Right lobe of liver (tissue), 6 donors: ENCODE measurements around the gene GNG12. TPM values are rescaled to one million over a fixed set of nuclear protein-coding genes. Genes with fewer than 3 reads are reported as not detected.

ENCODE experiments used
- ATAC-seq, 4 donors: fragments of 200-7000 bp; cut with Tn5 transposase; one replicate each; pipeline ENCODE4 v1.9.1; 2020; ENCODE audit warnings: mild to moderate bottlenecking in 4 of 4, moderate library complexity in 4 of 4
- DNase-seq, 3 donors: peaks; one replicate each; pipeline ENCODE4 v3.0.0-alpha.2; 2020
- H3K27ac ChIP-seq, 3 donors: fragments of 200-600 bp; one replicate each; pipeline ENCODE4 v1.8.0; 2022
- H3K27me3 ChIP-seq, 2 donors: fragments of 200-600 bp; one replicate each; pipeline ENCODE4 v1.8.0; 2022
- H3K36me3 ChIP-seq, 4 donors: fragments of 200-600 bp; sonication (generic) in 1 of 4; one replicate each; pipeline versions ENCODE4 v1.5.1 to v1.8.0; 2017 to 2022; ENCODE audit warnings: control low read depth in 1 of 4
- H3K4me1 ChIP-seq, 4 donors: fragments of 200-600 bp; sonication (generic) in 1 of 4; one replicate each; pipeline versions ENCODE4 v1.5.1 to v1.8.0; 2017 to 2022; ENCODE audit warnings: control low read depth in 1 of 4
- H3K4me3 ChIP-seq, 3 donors: fragments of 200-600 bp; one replicate each; pipeline ENCODE4 v1.8.0; 2022
- H3K9me3 ChIP-seq, 4 donors: fragments of 200-600 bp; sonication (generic) in 1 of 4; one replicate each; pipeline versions ENCODE4 v1.5.1 to v1.8.0; 2017 to 2022; ENCODE audit warnings: control low read depth in 1 of 4
- CTCF ChIP-seq, 4 donors: fragments of 200-600 bp in 3 of 4; fragments of 450-650 bp in 1 of 4; IDR thresholded peaks; one replicate each; pipeline versions ENCODE4 v1.5.1 to v1.8.0; 2016 to 2022; ENCODE audit warnings: antibody characterized with exemption in 4 of 4, mild to moderate bottlenecking in 2 of 4
- POLR2A ChIP-seq: fragments of 450-650 bp; IDR thresholded peaks from one replicate; pipeline ENCODE4 v1.6.1; 2017; ENCODE audit warnings: antibody characterized with exemption, mild to moderate bottlenecking
- WGBS: methylation state at CpG from one replicate; pipeline ENCODE4 v1.1.6; 2018; ENCODE audit warnings: low coverage, low lambda C conversion rate; ENCODE audit not compliant: insufficient coverage; ENCODE audit errors: missing lambda C conversion rate; 5-methylcytosine and 5-hydroxymethylcytosine counted together
- intact Hi-C, 2 donors: fragments of 100-400 bp; cut with DNase I; formaldehyde crosslinking; loops; one replicate each; pipeline versions ENCODE4 v1.11.2 to v1.14.1; 2022
- long read RNA-seq: library from polyadenylated mRNA; unstranded; transcript quantifications from one replicate; pipeline ENCODE4 v2.0.0, GENCODE V29; 2019
- total RNA-seq, 6 experiments: library from RNA; depleted of rRNA in 2 of 6; stranded (reverse); fragments of >200 nt in 2 of 6; fragmentation: NEBNext Ultra II Directional in 3 of 6; extraction: Animal tissue kit (Norgen Biotek cat#: 25700) in 3 of 6; gene quantifications; one replicate each; pipeline versions ENCODE4 v1.1.0 to v1.2.4, GENCODE V29; 2016 to 2023
- donor health status: DM: no; HTN: yes; CAD: no.
- donor health status: DM: no; HTN: no; CAD: no.
- donor health status: DM: no; HTN: no; CAD: no.
- donor health status: DM: no; HTN: yes; CAD: no.
- donor health status: DM: no; HTN: yes; CAD: no.

GNG12 gene
- total RNA-seq = 10 to 100 TPM; 18.8 to 52.7 (median 33.9) TPM
- long read RNA-seq, full-length matches to known transcripts = 12 of 17 reads
- long read RNA-seq, partial matches to known transcripts = 5 of 17 reads
- long read RNA-seq, other reads (novel, unspliced or antisense) = 0 of 17 reads

GRCh38 chr1:67832737-67833601 is at the start of gene GNG12:
Gene GNG12 (minus strand): TSS chr1:67833467. CDS start chr1:67707686, 125,781 bp downstream.
- TF ChIP-seq POLR2A (peak; percentile 46), CTCF (IDR thresholded peaks at IDR 0.05) (no peak)
- DNase-seq (peak; percentile 75 to 82 (median 80)), ATAC-seq (peak; percentile 55 to 76 (median 74))
- intact Hi-C loops = loop anchor here (10.0 kb wide), 2 partner anchors 58 to 68 kb away; no protein-coding TSS in a partner anchor
- no peaks in the 10 kb centered on the region for H3K9me3 ChIP-seq
- no peaks in the 10 kb centered on the region for H3K27me3 ChIP-seq
- H3K36me3 ChIP-seq = no peaks in the 10 kb centered on the region
- H3K27ac ChIP-seq = peak within 1 kb of the TSS; percentile 55 to 90 (median 88)
- WGBS = 0% methylated on average over 18 of the region's 94 CpGs
- peak within 1 kb of the TSS; percentile 71 to 82 (median 80) for H3K4me3 ChIP-seq
- H3K4me1 ChIP-seq = peaks cover 0 to 20% (median 9%) of the 10 kb centered on the region in 4 donors

GRCh38 chr1:67882196-67882958 is 49.1 kb upstream of the GNG12 start:
- intact Hi-C loops = no loop called here
- H3K27me3 ChIP-seq = no peaks in the 10 kb centered on the region
- no peaks in the 10 kb centered on the region for H3K9me3 ChIP-seq
- no peak overlapping the region for H3K4me3 ChIP-seq
- H3K27ac ChIP-seq = no peak overlapping the region
- DNase-seq = no peak
- no peaks in the 10 kb centered on the region for H3K4me1 ChIP-seq
- TF ChIP-seq POLR2A (no peak), CTCF (IDR thresholded peaks at IDR 0.05) (no peak)
- ATAC-seq = no peak
- no peaks in the 10 kb centered on the region for H3K36me3 ChIP-seq

GRCh38 chr1:67880056-67880601 is 46.9 kb upstream of the GNG12 start:
- 40% methylated on average over 3 of the region's 3 CpGs for WGBS
- H3K4me3 ChIP-seq = no peak overlapping the region
- no peaks in the 10 kb centered on the region for H3K36me3 ChIP-seq
- peak in 1 of 4 donors; percentile 71 for ATAC-seq
- H3K27ac ChIP-seq = no peak overlapping the region
- no peaks in the 10 kb centered on the region for H3K9me3 ChIP-seq
- no peak for TF ChIP-seq CTCF (IDR thresholded peaks at IDR 0.05)
- no peak for TF ChIP-seq POLR2A
- DNase-seq = no peak
- no peaks in the 10 kb centered on the region for H3K4me1 ChIP-seq
- intact Hi-C loops = no loop called here
- H3K27me3 ChIP-seq = no peaks in the 10 kb centered on the region

- Histone ChIP-seq H3K36me3 (no peaks in the 10 kb centered on the region), H3K27ac (no peak overlapping the region), H3K4me1 (no peaks in the 10 kb centered on the region), H3K9me3 (no peaks in the 10 kb centered on the region), H3K4me3 (no peak overlapping the region), H3K27me3 (no peaks in the 10 kb centered on the region)
- no peak for ATAC-seq
- DNase-seq = no peak
- WGBS = 67% methylated on average over 1 of the region's 1 CpG
- no peak for TF ChIP-seq CTCF (IDR thresholded peaks at IDR 0.05)
- no peak for TF ChIP-seq POLR2A
- intact Hi-C loops = no loop called here
Observed at GRCh38 chr1:67879485-67879884, 46.2 kb upstream of the GNG12 start.
